ENCODE results near the gene KLHL21.
"Not testable (repeated sequence)": the region's sequence is repeated elsewhere in the genome, so short reads cannot be mapped to it uniquely, and the experiment has no call there.

KLHL21 gene

GRCh38 chr1:6624710-6625583, 22.3 kb upstream of the KLHL21 start, which contains the start of gene THAP3:
Gene THAP3 (plus strand): TSS chr1:6624868. CDS start chr1:6625219, 351 bp downstream.
- peak; percentile 77 for DNase-seq

GRCh38 chr1:6623269-6623965, 20.7 kb upstream of the KLHL21 start:
- DNase-seq = no peak

GRCh38 chr1:6622396-6623152, 19.9 kb upstream of the KLHL21 start:
- no peak for DNase-seq

GRCh38 chr1:6621429-6622391, 19.0 kb upstream of the KLHL21 start:
- DNase-seq = no peak

- no peak for DNase-seq
Measured at GRCh38 chr1:6619045-6619444, 16.4 kb upstream of the KLHL21 start.

GRCh38 chr1:6614929-6615785, 12.5 kb upstream of the KLHL21 start:
- DNase-seq = no peak

- DNase-seq = peak; percentile 55
Measured at GRCh38 chr1:6614019-6614928, 11.6 kb upstream of the KLHL21 start.

GRCh38 chr1:6613361-6614018, 10.8 kb upstream of the KLHL21 start, which contains the start of gene PHF13:
Gene PHF13 (plus strand): TSS chr1:6613731. CDS start chr1:6614067, 336 bp downstream.
- DNase-seq = peak; percentile 97

GRCh38 chr1:6612641-6613360, 10.1 kb upstream of the KLHL21 start:
- peak; percentile 44 for DNase-seq

GRCh38 chr1:6603915-6604558, 1.4 kb upstream of the KLHL21 start:
- DNase-seq = no peak

GRCh38 chr1:6603238-6603914, 707 bp upstream of the KLHL21 start:
- DNase-seq = no peak

- DNase-seq = peak; percentile 63
Measured at GRCh38 chr1:6601923-6602668, 573 bp downstream of the KLHL21 start.

- peak; percentile 41 for DNase-seq
Measured at GRCh38 chr1:6601049-6601922, 1.4 kb downstream of the KLHL21 start.

GRCh38 chr1:6600410-6601048, 2.1 kb downstream of the KLHL21 start:
- DNase-seq = no peak

- DNase-seq = not testable (repeated sequence)
Measured at GRCh38 chr1:6599991-6600390, 2.7 kb downstream of the KLHL21 start.

All from NCI-H146 (cell line).